ENCODE data around the gene PDLIM5.

PDLIM5 gene

GRCh38 chr4:94531991-94532789 is 80.4 kb downstream of the PDLIM5 start:
- H3K4me3 ChIP-seq (ENCODE audit: low read depth, low read length), result no peak overlapping the region
- TF ChIP-seq CTCF (IDR thresholded peaks at IDR 0.05; ENCODE audit: insufficient read depth, low read length, missing control alignments), result no peak
- CTCF ChIA-PET, result no interaction called here
- POLR2A ChIA-PET, result no interaction called here
- DNase-seq (ENCODE audit: low read depth, low spot score), result no peak

- DNase-seq (ENCODE audit: low read depth, low spot score), result no peak
- ChIA-PET POLR2A (no interaction called here), CTCF (no interaction called here)
- no peak for TF ChIP-seq CTCF (IDR thresholded peaks at IDR 0.05; ENCODE audit: insufficient read depth, low read length, missing control alignments)
- no peak overlapping the region for H3K4me3 ChIP-seq (ENCODE audit: low read depth, low read length)
Observed at GRCh38 chr4:94533405-94534223, 81.9 kb downstream of the PDLIM5 start.

GRCh38 chr4:94534401-94535312 is 82.9 kb downstream of the PDLIM5 start:
- ChIA-PET POLR2A (no interaction called here), CTCF (no interaction called here)
- TF ChIP-seq CTCF (IDR thresholded peaks at IDR 0.05; ENCODE audit: insufficient read depth, low read length, missing control alignments), result no peak
- H3K4me3 ChIP-seq (ENCODE audit: low read depth, low read length), result no peak overlapping the region
- no peak for DNase-seq (ENCODE audit: low read depth, low spot score)

GRCh38 chr4:94536049-94536448 is 84.3 kb downstream of the PDLIM5 start:
- no peak for DNase-seq (ENCODE audit: low read depth, low spot score)
- no peak overlapping the region for H3K4me3 ChIP-seq (ENCODE audit: low read depth, low read length)
- CTCF ChIA-PET, result interaction anchor here (1.1 to 1.7 kb wide), 3 partner anchors 10 to 18 kb away, joined by 3 to 4 read pairs (median 3); no protein-coding TSS in a partner anchor
- TF ChIP-seq CTCF (IDR thresholded peaks at IDR 0.05; ENCODE audit: insufficient read depth, low read length, missing control alignments), result no peak
- POLR2A ChIA-PET, result no interaction called here

DNA sequence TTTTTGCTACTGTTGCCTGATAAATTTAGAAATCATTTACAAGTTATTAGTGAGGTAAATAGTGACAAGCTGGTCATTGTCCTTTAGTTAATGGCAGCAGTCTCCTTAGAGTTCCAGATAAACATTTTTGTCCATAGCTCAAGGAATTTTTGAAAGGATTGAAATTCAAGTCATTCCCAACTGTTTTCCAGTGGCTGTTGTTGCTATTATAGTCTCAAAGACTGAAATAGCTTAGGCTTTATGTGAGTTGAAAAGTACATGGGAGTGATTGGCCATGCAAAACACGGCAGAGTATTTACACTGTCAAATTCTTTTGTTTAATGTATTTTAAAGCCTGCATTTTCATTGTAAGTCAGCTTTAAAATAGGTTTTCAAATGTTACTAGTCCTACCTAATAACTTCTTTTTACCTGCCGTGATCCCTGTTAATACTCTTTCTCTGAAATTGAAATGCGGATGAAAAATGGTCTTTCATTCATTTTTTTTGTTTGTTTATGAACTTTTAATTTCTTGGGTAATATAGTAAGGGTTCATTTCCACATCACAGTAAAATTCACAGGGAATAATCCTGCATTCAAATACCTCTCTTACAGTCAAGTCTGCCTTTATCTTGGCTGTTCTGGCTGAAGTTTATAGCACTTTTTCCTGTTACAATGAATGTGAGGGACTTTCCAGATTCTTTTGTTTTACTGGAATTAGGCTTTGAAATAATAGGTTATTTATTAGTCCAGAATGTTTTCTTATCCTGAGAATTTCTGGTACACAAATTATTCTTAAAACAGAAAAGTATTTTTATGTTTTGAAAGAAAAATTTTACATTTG is 85.1 kb downstream of the PDLIM5 start:
- POLR2A ChIA-PET, result no interaction called here
- no peak for DNase-seq (ENCODE audit: low read depth, low spot score)
- CTCF ChIA-PET, result interaction anchor here (1.1 to 1.7 kb wide), 3 partner anchors 10 to 17 kb away, joined by 3 to 4 read pairs (median 3); no protein-coding TSS in a partner anchor
- no peak for TF ChIP-seq CTCF (IDR thresholded peaks at IDR 0.05; ENCODE audit: insufficient read depth, low read length, missing control alignments)
- no peak overlapping the region for H3K4me3 ChIP-seq (ENCODE audit: low read depth, low read length)
